ENCODE results near the gene GRPR. TPM values are rescaled to one million over a fixed set of nuclear protein-coding genes. Genes with fewer than 3 reads are reported as not detected.
"Not testable (repeated sequence)": the region's sequence is repeated elsewhere in the genome, so short reads cannot be mapped to it uniquely, and the experiment has no call there.

Gene GRPR
- total RNA-seq, 1 donor, result 0.43 TPM

GRCh38 chrX:16155581-16156096 is 32.3 kb downstream of the GRPR start:
- no peak overlapping the region for H3K4me3 ChIP-seq (ENCODE audit: low read depth, low read length)
- no peak for TF ChIP-seq CTCF (IDR thresholded peaks at IDR 0.05; ENCODE audit: insufficient read depth, low read depth, low read length)
- no peak for DNase-seq (ENCODE audit: low read depth)

- no peak for DNase-seq (ENCODE audit: low read depth)
- no peak for TF ChIP-seq CTCF (IDR thresholded peaks at IDR 0.05; ENCODE audit: insufficient read depth, low read depth, low read length)
- no peak overlapping the region for H3K4me3 ChIP-seq (ENCODE audit: low read depth, low read length)
Observed at GRCh38 chrX:16156692-16157331, 33.4 kb downstream of the GRPR start.

DNA sequence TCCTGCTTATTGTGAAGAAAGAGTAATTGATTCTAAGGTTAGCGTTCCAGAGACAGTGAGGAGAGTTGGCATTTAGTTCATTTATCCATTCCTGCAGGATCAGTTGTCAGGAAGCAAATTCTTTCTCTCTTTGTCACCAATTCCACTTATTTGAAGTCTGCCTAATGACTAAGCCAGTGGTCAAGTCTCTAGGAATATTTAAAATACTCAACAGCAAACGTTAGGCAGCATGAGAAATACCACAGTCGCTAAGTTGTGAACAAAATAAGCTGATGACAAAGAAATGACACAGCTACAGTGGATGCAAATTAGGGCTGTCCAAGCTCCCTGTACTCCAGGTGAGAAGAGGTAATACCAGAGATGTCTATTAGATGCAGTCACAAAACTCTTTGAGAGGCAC is 37.4 kb downstream of the GRPR start:
- TF ChIP-seq CTCF (IDR thresholded peaks at IDR 0.05; ENCODE audit: insufficient read depth, low read depth, low read length), result no peak
- DNase-seq (ENCODE audit: low read depth), result peak; percentile 25

DNA sequence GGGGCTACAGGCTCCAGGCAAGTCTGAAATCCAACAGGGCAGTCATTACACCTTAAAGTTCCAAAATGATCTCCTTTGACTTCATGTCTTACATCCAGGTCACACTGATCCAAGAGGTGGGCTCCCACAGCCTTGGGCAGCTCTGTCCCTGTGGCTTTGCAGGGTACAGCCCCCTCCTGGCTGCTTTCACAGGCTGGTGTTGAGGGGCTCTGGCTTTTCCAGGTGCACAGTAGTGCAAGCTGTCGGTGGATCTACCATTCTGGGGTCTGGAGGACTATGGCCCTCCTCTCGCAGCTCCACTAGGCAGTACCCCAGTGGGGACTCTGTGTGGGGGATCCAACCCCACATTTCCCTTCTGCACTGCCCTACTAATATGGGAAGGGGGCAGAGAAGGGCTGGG is 37.8 kb downstream of the GRPR start:
- DNase-seq (ENCODE audit: low read depth); H3K4me3 ChIP-seq (ENCODE audit: low read depth, low read length): not testable (repeated sequence)

More for the DNA sequence above, 37.4 kb downstream of the GRPR start:
- no peak overlapping the region for H3K4me3 ChIP-seq (ENCODE audit: low read depth, low read length)

DNA sequence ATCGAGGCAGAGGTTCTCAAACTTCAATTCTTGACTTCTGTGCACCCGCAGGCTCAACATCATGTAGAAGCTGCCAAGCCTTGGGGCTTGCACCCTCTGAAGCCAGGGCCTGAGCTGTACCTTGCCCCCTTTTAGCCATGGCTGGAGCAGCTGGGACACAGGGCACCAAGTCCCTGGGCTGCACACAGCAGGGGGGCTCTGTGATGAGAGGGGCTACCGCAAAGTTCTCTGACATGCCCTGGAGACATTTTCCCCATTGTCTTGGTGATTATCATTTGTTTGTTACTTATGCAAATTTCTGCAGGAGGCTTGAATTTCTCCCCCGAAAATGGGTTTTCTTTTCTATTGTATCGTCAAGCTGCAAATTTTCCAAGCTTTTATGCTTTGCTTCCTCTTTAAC is 39.0 kb downstream of the GRPR start:
- TF ChIP-seq CTCF (IDR thresholded peaks at IDR 0.05; ENCODE audit: insufficient read depth, low read depth, low read length), result no peak
- no peak for DNase-seq (ENCODE audit: low read depth)
- no peak overlapping the region for H3K4me3 ChIP-seq (ENCODE audit: low read depth, low read length)

DNA sequence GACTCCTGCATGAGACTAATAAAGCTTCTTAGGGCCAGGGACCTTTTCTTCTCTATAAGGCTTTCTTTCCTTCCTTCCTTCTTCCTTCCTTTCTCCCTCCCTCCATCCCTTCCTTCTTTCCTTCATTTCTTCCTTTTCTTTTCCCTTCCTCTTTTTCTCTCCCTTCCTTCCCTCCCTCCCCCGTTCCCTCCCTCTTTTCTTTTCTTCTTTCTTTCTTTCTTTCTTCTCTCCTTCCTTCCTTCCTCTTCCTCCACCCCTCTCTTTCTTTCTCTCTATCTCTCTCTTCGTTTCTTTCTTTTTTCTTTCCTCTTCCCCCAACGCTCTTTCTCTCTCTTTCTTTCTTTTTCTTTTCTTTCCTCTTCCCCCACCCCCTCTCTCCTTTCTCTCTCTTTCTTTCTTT is 41.4 kb downstream of the GRPR start:
- H3K4me3 ChIP-seq (ENCODE audit: low read depth, low read length), result no peak overlapping the region
- DNase-seq (ENCODE audit: low read depth), result no peak
- TF ChIP-seq CTCF (IDR thresholded peaks at IDR 0.05; ENCODE audit: insufficient read depth, low read depth, low read length), result no peak

DNA sequence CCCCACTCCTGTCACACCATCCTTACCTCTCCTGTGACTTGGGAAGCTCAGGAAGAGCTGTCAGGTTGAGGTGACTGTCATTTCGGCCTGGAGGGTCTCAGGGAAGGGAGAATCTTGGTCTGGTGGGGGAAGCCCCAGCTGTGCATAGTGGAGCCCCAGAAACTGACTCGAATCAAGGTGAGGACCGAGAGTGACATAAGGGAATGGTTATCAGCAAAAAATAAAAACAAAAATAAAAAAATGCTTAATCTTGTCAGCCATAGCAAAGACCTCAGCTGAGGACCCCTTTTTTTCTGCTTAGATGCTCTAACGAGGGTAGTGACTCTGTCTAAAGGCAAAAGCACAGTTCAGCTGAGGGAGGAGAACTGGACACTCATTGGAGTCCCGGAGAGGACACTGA is 43.8 kb downstream of the GRPR start, which contains the start of gene MAGEB17:
TSS of gene MAGEB17 (plus strand) at position 301 of the 400 bp plus-strand sequence. CDS start 2,902 bp downstream, outside the sequence.
- no peak for DNase-seq (ENCODE audit: low read depth)
- H3K4me3 ChIP-seq (ENCODE audit: low read depth, low read length), result no peak within 1 kb of the TSS
- TF ChIP-seq CTCF (IDR thresholded peaks at IDR 0.05; ENCODE audit: insufficient read depth, low read depth, low read length), result no peak
